Stimulated activated CD8-positive, alpha-beta memory T cell treated with anti-CD3 and anti-CD28 coated beads, Interleukin-15, amount 100 ng/mL, for 1 hour (primary cell): ENCODE measurements around the gene STK10.

Experiments used
- DNase-seq: peaks from one replicate; pipeline ENCODE4 v3.0.0-alpha.2; 2020; ENCODE audit warnings: low read depth

Gene STK10

GRCh38 chr5:172088801-172089200 lies 99.2 kb downstream of the STK10 start:
- DNase-seq, result no peak

- no peak for DNase-seq
Measured at GRCh38 chr5:172086194-172086975, 101.6 kb downstream of the STK10 start.

DNA sequence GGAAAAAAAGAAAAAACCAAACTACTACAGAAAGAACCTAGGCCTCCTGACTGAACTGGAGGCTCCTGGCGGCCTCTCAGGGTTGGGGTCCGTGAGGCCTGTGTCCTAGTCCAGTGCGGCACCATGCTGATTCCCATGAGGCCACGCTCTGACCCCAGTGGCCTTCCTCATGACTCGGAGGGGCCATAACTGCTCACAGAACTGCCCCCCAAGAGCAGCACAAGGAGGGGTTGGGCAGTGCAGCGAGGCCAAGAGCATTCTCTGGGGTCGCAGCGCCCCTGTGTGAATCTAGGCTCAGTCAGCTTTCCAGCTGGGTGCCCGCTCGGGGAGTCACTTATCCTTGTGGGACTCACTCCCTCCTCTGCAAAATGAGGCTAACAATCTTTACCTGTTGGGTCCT lies 102.3 kb downstream of the STK10 start:
- no peak for DNase-seq

- DNase-seq, result no peak
Measured at GRCh38 chr5:172082180-172082579, 105.8 kb downstream of the STK10 start.

GRCh38 chr5:172079876-172080275 lies 108.1 kb downstream of the STK10 start:
- DNase-seq, result no peak

GRCh38 chr5:172078726-172079345 lies 109.2 kb downstream of the STK10 start:
- no peak for DNase-seq

GRCh38 chr5:172077664-172078425 lies 110.2 kb downstream of the STK10 start:
- no peak for DNase-seq

DNA sequence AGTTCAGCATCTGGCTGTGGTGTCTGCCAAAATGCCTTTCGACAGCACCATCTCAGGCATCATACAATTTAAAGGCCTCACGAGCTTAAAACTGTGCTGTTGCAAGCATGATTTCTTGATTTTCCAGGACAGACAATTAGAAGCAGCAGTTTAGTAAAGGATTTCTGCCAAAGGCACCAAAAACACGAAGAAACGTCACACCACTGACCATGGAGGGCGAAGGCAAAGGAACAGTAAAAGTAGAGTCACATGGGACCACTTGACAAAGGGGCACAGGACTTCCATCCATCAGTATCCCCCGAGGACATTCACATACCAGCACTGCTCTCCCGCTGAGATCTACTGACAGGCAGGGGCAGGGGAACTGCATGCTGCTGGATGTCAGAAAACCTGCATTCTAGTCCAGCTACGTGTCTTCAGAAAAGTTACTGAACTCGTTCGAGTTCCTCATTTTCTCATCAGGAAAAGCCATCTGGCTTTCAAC lies 111.2 kb downstream of the STK10 start:
- DNase-seq, result no peak

DNA sequence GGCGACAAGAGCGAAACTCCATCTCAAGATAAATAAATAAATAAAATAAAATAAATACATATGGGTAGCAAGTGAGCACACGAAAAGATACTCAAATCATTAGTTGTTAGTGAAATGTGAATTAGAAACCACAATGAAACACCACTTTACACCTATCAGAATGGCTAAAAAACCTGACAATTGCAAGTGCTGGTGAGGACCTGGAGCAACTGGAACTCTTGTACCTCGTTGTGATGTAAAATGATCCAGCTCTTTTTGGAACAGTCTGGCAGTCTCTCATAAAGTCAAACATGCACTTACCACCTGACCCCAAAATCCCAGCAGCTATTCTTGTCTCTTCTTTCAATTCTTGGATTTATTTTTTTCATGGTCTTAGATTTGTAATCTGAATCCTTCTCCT lies 112.4 kb downstream of the STK10 start:
- DNase-seq, result no peak

DNA sequence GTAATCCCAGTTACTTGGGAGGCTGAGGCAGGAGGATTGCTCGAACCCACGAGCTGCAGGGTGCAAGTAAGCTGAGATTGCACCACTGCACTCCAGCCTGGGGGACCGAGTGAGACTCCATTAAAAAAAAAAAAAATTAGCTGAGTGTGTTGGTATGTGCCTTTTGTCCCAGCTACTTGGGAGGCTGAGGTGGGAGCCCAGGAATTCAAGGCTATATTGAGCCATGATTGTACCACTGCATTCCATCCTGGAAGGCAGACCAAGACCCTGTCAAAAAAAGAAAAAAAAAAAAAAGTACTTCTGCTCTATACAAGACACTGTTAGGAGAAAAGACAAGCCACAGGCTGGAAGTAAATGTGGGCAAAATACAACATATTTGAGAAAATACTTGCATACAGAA lies 113.1 kb downstream of the STK10 start:
- no peak for DNase-seq

- DNase-seq, result no peak
Measured at GRCh38 chr5:172071309-172071875, 116.6 kb downstream of the STK10 start.

GRCh38 chr5:172065431-172066065 lies 122.5 kb downstream of the STK10 start:
- DNase-seq, result no peak

- DNase-seq, result no peak
Measured at GRCh38 chr5:172064766-172065165, 123.3 kb downstream of the STK10 start.

GRCh38 chr5:172064358-172064757 lies 123.7 kb downstream of the STK10 start:
- DNase-seq, result no peak

DNA sequence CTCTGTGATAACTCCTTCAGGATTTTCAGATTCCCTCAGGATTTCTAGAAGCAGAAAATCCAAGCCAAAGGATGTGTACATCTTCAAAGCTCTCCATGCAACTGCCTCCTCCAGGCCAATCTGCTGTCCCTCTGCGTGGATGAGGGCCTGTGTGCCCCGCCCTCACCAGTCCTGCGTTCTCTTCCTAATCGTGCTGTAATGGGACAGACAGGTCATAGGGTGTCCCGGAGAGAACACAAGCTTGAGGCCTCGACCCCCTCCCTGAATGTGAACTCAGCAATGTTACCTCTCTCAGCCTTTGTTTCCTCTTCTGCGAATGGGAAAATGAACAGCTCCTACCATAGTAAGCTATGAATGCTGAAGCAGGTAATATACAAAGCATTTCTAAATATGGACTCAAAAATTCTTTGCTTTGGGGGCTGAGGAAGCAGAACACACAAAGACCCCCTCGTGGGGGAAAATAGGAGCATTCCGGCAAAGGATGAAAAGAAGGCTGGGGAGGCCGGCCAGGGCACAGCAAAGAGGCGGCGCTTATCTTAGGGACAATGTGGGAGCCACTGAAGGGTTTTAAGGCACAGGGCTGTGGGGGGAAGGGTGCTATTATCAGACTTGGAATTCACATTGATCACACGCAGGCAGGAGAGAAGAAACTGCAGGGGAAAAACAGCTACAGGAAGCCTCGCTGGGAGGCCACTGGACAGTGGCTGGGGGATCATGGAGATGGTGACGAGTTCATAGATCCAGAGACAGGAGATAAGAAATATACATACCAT lies 124.4 kb downstream of the STK10 start:
- DNase-seq, result no peak

DNA sequence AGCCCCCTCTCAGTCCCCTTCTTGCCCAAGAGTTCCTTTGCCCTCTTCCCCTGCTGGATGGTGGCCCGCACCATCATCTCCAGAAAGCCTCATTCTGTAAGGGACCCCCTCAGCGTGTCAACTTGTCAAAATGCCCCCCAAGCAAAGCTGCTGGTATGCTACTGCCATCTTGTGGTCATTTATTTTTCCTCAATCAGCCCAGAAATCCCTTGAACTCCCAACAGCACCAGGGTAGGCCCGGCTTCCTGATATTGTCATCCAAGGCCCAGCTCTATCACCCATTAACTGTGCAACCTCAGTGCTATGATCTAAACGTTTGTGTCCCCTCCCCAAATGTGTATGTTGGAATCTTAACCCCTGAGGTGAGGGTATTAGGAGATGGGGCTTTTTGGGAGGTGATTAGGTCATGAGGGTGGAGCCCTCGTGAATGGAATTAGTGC lies 128.3 kb downstream of the STK10 start:
- DNase-seq, result no peak

DNA sequence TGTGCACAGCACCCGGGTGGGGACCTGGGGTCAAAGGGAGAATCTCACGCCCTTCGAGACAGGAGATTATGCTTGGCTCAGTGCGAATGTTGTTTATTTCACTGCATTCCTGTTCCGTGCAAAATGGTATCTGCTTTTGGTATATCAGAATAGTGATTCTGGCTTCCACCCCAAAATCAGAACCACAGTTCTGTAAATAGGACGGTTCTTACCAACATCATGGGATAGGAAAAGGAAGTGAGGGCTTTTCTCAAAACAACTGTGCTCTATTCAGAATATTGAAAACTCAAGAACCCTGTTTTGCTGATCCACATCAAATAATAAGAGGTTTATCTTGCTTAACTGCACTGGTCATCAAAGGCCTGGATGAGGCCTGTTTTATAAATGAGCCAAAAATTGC lies 129.9 kb downstream of the STK10 start:
- DNase-seq, result no peak

DNA sequence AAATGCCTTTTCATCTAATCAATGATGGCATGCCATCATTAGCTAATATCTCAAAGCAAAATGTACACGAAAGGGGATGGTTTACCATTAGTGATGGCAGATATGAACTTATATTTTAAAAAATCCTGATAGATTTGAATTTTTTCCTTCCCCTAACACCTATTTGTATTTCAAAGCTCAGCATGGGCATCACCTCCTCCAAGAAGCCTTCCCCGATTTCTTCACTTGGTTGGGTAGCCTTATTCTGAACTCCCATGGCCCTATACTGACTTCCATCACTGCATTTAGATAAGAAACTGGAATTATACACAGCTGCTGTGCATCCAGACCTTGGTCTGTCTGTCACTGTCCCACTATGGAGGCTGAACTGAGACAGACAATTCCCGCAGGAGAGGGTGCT lies 132.0 kb downstream of the STK10 start:
- no peak for DNase-seq

- no peak for DNase-seq
Measured at GRCh38 chr5:172055421-172055820, 132.6 kb downstream of the STK10 start.

GRCh38 chr5:172054611-172055153 lies 133.3 kb downstream of the STK10 start:
- no peak for DNase-seq
